NOMO-1 (cell line): ENCODE measurements around the gene ITGAE.

Experiments used
- DNase-seq, 2 experiments: peaks; one replicate each; lab custom pipeline; 2025; ENCODE audit not compliant: unreplicated experiment in 2 of 2; lab: John Stamatoyannopoulos, UW

Gene ITGAE

DNA sequence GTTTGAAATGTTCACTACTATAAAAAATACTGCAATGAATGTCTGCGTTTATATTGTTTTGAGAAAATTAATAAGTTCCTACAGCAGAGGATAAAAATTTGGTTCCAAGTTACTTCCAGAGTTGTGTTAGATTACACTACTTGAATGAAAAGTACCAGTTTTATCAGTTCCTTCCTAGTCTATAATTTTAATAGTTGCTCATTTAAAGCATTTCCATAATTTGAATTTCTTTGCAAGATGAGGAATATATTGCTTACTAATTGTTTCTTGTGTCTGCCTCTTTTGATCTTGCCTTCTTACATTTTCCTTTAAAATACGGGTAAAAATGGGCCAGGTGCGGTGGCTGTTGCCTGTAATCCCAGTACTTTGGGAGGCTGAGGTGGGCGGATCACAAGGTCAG, 128.4 kb downstream of the ITGAE start:
- DNase-seq: no peak

DNA sequence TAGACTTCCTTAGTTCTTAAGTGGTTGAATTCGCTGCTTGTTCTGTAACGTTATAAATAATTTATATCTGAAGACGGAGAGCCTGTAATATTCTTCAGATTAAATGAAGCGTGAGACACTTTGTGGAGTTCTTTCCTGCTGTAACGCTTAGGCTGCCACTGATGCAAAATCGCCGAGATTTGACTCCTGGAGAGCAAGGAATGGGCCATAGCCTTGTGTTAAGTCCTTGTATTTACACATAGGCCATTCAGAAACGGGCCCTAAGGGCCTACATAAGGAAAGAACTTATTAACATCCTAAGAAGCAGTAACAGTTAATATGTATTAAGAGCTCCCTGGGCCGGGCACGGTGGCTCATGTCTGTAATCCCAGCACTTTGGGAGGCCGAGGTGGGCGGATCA, 131.4 kb downstream of the ITGAE start:
- no peak for DNase-seq

DNA sequence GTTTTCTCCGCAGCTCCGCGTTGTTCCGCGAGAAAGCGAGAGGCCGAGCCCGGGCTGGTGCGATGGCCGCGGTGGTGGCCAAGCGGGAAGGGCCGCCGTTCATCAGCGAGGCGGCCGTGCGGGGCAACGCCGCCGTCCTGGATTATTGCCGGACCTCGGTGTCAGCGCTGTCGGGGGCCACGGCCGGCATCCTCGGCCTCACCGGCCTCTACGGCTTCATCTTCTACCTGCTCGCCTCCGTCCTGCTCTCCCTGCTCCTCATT, 132.0 kb downstream of the ITGAE start:
- DNase-seq: no peak

DNA sequence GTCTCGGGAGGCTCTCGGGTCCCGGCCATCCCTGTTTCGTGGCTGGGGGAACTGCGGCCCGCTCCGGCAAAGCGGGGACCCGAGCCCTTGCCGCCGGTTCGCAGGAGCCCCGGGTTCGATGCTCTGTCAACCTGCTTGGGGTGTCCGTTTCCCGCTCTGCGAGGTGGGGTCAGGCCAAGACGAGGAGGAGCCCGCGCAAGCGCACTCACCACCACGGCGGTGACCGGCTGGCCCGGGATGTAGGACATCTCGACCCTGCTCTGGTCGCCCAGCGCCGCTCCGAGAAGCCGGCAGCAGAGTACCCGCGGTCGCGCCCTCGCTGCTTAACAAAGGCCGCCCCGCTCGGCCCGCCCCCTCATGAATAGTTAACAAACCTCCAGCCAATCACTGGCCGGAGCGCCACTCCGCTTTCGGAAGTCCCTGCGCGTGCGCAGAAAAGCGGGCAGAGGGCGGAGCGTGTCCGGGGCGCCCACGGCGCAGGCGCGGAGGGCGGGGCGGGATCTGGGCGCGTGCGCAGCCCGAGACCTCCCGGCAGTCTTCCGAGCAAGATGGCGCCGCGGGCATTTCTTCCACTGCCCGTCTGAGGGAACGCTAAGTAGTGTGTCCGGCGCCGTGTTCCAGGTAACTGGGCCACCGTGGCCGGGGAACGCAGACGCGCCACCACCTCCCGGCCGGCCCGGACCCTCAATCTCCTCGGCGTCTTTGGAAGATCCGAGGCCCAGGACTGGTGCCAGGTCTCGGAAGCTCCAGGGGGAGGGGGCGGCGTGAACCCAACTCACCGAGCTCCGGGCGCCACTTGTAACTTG, 132.5 kb downstream of the ITGAE start, which contains the start of the genes EMC6 and TAX1BP3:
EMC6 (plus strand) TSS at position 534 of the 806 bp plus-strand sequence. CDS start 335 bp downstream, outside the sequence.
TAX1BP3 (minus strand) TSS at position 300 of the 806 bp plus-strand sequence; CDS start at position 248, 52 bp downstream.
- DNase-seq: peak; percentile 96 to 97

DNA sequence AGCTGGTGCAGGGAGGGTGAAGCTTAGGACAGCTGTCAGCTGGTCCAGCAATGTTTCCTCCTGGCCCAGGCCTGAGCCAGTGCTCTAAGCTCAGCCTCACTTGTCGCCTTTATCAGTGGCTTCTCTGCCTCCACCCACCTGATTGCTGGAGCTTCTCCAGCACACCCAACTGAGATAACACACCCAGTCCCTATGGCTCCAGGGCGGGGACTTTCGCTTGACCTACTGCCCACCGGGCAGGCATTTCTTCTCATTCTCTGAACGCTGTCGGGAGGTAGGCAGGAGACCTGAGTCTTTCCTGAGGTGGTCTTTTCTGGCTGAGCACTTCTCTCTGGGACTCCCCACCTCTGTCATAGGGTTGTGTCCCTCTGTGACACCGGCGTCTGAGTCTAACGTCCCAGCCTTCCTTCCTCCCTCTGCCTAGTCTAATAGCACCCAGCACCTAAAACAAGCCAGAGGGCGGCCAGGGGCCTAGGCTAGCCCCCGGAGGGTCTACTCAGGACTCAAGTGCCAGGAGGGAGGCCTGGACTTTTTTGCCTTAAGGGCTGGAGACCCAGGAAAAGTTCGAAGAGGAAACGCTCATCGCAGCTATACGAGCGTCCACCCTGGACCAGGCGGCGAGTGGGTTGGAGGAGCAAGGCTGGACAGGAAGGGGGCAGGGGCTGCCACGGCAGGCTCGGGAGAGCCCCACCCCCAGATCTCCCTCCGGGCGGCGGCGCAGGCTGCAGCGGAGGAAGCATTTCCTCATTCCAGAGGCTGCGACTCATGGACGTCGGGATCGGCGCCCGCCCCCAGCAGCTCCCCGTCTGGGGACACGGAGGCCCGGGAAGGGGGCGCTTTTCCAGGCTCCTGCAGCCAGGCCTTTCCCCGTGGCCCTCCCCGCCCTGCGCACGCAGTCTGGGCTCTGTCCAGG, 133.4 kb downstream of the ITGAE start:
- DNase-seq: no peak

DNA sequence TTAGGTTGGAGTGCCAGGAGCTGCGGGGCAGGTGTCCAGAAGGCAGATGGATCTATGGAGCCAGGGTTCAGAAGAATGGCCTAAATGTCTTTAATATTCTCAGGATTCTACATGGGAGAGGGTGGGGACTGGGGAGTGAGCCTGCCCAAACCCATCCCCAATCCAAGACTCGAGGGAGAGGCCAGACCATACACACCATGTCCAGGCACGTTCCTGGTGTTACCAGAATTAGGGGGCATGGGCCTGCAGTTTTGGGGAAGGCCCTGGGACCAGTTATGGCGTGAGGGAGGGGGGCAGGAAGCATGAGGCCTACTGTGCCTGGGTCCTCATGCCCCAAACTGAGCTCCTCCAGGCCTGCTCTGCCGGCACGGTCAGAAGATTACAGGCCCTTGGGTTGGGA, 134.5 kb downstream of the ITGAE start:
- no peak for DNase-seq

DNA sequence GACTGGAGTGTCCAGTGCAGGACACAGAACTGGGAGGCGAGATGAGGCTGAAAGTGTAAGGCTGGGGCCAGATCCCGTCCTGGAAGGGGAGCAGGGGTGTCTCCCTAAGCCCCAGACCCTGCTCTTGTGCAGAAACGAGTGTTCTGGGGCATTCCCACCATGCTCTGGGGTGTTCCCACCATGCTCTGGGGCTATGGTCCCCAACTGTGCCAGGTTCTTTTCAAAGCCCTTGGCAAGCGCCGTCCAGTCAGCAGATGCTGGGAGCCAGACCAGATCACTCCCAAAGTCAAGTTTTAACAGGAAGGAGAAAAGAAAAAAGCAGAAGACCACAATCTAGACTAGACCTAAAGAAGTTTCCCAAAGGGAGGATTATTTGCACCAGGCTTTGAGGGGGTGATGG, 135.2 kb downstream of the ITGAE start:
- DNase-seq: no peak
